Chondrocyte (in vitro differentiated cells): ENCODE results near the gene AGAP6. TPM values are rescaled to one million over a fixed set of nuclear protein-coding genes. Genes with fewer than 3 reads are reported as not detected.
"Not testable (repeated sequence)": the region's sequence is repeated elsewhere in the genome, so short reads cannot be mapped to it uniquely, and the experiment has no call there.

ENCODE experiments used
- DNase-seq: peaks from one replicate; pipeline ENCODE4 v3.0.0; 2021; ENCODE audit warnings: mixed read lengths, low spot score
- H3K27ac Mint-ChIP-seq: one replicate; pipeline ENCODE4 v1.8.0; 2021; ENCODE audit warnings: mild to moderate bottlenecking, moderate library complexity, mixed read lengths; ENCODE audit not compliant: unreplicated experiment
- H3K27me3 Mint-ChIP-seq: 2 replicates; pipeline ENCODE4 v1.8.0; 2021; ENCODE audit warnings: low read depth, mixed read lengths
- H3K36me3 Mint-ChIP-seq: 2 replicates; pipeline ENCODE4 v1.8.0; 2021; ENCODE audit warnings: low read depth, mixed read lengths
- H3K4me1 Mint-ChIP-seq: 2 replicates; pipeline ENCODE4 v1.8.0; 2021; ENCODE audit warnings: low read depth, mild to moderate bottlenecking, mixed read lengths
- H3K4me3 Mint-ChIP-seq: one replicate; pipeline ENCODE4 v1.8.0; 2021; ENCODE audit warnings: mild to moderate bottlenecking, moderate library complexity, mixed read lengths; ENCODE audit not compliant: unreplicated experiment
- H3K9me3 Mint-ChIP-seq: 2 replicates; pipeline ENCODE4 v1.8.0; 2021; ENCODE audit warnings: low read depth, mixed read lengths
- total RNA-seq: library from RNA; stranded (reverse); gene quantifications from 3 replicates; pipeline ENCODE4 v1.2.1, GENCODE V29; 2021

The AGAP6 gene
- total RNA-seq, 1 donor from 2014 or later = 8.8 TPM

DNA sequence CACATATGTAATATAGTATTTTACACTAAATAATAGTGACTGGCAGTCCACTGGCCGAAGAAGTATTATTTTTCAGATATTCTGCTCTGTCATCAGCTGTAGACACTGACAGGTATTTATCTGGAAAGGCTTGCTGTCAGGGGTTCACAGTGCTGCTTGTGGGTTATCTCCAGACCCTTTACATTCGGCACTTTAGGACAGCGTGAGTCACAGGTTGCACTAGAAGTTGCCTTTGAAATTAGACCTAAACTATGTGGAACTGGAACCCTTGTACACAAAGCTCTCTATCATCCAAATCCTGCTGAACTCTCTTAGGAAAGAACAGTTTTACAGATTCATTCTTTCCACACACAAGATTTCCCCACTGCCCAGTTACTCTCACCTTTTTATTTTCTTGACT lies 16.1 kb upstream of the AGAP6 start:
- not testable (repeated sequence) for H3K27ac Mint-ChIP-seq, H3K9me3 Mint-ChIP-seq, H3K4me1 Mint-ChIP-seq, H3K4me3 Mint-ChIP-seq, DNase-seq, H3K36me3 Mint-ChIP-seq, H3K27me3 Mint-ChIP-seq

DNA sequence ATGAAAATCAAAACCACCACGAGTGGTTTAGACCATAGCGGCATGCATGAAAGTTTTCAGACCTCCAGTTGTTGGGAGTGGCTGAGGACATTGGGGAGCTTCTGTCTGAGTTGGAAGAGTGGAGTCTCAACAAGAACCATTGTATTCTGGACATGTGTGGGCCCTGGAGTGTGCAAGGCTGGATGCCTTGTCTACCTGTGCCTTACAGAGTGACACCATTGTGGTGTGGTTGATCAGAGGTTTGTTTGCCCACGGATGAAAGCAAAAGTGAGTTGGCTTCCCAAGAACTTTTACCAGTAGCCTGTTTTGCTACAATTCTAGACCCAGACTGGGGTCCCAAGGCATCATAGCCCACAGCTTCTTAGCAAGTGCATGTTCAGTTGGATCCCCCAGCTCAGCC lies 10.4 kb upstream of the AGAP6 start:
- H3K27me3 Mint-ChIP-seq, H3K27ac Mint-ChIP-seq, H3K36me3 Mint-ChIP-seq, DNase-seq, H3K4me1 Mint-ChIP-seq, H3K9me3 Mint-ChIP-seq, H3K4me3 Mint-ChIP-seq: not testable (repeated sequence)

DNA sequence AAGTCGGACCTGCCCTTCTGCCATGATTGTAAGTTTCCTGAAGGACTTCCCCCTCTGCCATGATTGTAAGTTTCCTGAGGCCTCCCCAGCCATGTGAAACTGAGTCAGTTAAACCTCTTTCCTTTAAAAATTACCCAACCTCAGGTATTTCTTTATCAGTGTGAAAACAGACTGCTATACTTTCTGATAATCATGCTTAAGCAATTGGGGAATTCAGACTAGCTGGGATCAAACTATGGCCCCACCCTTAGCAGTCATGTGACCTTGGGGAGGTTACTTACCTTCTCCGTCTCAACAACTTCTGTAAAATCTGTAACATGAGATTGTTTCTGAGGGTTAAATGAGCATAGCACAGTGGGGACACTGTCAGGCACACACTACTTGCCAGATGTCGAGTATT lies 999 bp upstream of the AGAP6 start:
- H3K9me3 Mint-ChIP-seq, H3K36me3 Mint-ChIP-seq, H3K4me3 Mint-ChIP-seq, H3K27me3 Mint-ChIP-seq, H3K4me1 Mint-ChIP-seq, H3K27ac Mint-ChIP-seq, DNase-seq: not testable (repeated sequence)

DNA sequence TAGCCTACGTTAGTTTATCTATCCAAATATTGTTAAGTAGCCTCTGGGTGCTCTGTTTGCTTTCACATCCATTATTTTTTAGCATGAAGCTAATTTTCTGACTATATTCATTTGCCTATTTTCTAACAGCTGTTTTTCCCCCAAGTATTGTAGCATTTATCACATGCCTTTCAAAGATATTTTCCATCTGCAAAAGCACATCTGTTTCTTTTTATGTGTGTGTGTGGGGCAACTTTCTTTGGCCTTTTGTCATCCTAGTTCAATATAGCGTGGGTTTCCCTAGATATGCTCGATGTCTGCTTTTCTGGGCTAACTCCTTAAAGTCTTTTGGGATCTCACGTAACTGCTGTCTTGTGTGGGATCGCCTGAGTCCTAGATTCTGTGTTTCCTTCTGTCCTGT lies 7.1 kb downstream of the AGAP6 start:
- not testable (repeated sequence) for H3K4me1 Mint-ChIP-seq, H3K4me3 Mint-ChIP-seq, H3K27ac Mint-ChIP-seq

DNA sequence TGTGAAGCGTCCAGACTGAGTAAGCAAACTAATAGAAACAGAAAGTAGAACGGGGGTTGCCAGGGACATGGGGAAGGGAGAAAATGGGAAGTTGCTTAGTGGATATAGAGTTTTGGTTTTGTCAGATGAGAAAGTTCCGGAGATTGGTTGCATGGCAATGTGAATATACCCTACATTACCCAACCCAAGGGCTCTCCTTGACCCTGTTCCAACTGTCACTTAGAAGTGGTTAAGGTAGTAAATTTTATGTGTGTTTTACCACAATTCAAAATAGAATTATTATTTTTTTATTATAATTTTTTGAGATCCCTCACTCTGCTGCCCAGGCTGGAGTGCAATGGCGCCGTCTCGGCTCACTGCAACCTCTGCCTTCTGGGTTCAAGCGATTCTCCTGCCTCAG lies 25.8 kb downstream of the AGAP6 start:
- H3K27me3 Mint-ChIP-seq, H3K36me3 Mint-ChIP-seq, DNase-seq, H3K27ac Mint-ChIP-seq, H3K4me3 Mint-ChIP-seq, H3K9me3 Mint-ChIP-seq: not testable (repeated sequence)
- peaks cover 12% of the 10 kb centered on the region for H3K4me1 Mint-ChIP-seq

More for the DNA sequence above, 7.1 kb downstream of the AGAP6 start:
- H3K36me3 Mint-ChIP-seq, H3K27me3 Mint-ChIP-seq, DNase-seq, H3K9me3 Mint-ChIP-seq: not testable (repeated sequence)

DNA sequence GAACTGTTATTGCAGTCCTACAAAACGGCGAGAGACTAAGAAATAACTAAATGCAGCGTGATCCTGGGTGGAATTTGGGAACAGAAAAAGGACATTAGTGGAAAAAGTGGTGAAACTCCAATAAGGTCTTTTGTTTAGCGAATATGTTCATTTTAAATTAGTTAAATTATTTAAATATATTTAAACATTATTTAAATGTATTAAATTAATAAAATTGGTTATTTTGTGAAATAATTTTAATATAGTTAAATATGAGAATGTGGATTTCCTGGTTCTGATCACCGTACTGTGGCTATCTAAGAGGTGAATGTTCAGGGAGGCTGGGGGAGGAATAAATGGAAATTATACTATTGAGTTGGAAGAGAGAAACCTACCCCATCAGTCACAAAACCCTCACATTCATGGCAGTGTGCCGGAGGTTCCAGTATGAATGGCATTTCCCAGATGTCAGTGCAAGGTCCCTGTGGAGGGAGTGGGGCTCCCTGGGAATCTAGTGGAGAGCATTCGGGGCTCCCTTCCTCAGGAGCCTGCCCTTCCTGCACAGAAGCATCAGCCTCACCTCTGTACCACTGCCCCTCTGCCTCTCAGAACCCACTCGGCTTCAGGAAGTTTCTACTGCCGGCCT lies 27.5 kb downstream of the AGAP6 start:
- DNase-seq, H3K27me3 Mint-ChIP-seq, H3K4me3 Mint-ChIP-seq, H3K27ac Mint-ChIP-seq, H3K9me3 Mint-ChIP-seq, H3K36me3 Mint-ChIP-seq: not testable (repeated sequence)
- H3K4me1 Mint-ChIP-seq = peaks cover 12% of the 10 kb centered on the region

DNA sequence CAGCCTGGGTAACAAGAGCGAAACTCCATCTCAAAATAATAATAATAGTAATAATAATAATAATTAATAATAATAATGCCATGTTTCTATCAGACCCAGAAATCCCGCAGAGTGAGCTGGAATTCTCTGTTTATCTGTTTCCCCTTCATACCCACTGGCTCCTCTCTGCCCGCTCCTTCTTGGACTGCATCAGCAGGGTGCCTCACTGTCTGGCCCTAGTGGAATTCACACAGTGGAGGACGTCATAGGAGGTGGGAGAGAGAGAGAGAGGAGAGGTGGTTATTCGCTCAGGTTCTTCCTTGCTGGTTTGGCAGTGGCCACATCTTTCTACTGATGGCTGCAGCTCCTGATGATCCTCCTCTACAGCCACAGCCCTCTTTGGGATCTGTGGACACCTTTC lies 28.7 kb downstream of the AGAP6 start:
- not testable (repeated sequence) for H3K27ac Mint-ChIP-seq, DNase-seq, H3K4me3 Mint-ChIP-seq, H3K27me3 Mint-ChIP-seq, H3K9me3 Mint-ChIP-seq, H3K36me3 Mint-ChIP-seq
- H3K4me1 Mint-ChIP-seq = peaks cover 12% of the 10 kb centered on the region

DNA sequence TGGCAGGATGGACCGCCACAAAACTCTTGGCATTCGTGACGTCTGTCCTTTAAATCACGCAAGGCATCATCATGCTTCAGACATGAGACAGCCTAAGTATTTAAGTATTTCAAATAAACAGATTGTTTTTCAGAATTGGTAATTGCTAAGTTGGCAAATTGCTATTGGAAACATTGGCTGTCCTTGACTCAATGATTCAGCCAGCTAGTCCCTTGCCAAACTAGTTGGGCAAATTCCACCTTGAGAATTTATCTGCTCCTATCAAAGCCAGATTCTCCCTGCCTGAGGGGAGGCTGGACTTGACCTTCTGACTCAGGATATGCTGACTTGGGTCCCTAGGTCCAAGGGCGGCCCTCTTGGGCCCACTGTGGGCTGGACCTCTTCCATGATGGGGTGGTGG lies 29.4 kb downstream of the AGAP6 start:
- not testable (repeated sequence) for H3K4me3 Mint-ChIP-seq, H3K9me3 Mint-ChIP-seq, DNase-seq, H3K36me3 Mint-ChIP-seq, H3K27ac Mint-ChIP-seq, H3K27me3 Mint-ChIP-seq
- peaks cover 12% of the 10 kb centered on the region for H3K4me1 Mint-ChIP-seq

DNA sequence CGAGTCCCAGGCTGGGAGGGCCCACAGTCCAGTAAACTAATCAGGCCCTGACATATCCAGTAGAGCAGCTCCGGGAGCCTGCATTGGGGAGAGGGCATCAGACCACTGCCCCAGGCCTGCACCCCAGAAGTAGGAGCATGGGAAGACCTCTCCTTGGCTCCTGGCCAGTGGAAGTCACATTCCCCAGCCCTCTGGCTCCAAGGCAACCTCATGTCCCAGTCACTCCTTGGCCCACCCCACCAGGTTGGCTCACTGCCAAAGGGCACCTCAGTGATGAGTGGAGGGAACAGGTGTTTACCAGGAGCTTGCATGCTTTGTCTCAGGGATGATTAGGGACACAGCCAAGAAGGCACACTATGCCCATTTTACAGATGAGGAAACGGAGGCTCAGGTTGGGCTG lies 31.1 kb downstream of the AGAP6 start:
- not testable (repeated sequence) for H3K27me3 Mint-ChIP-seq, H3K9me3 Mint-ChIP-seq, H3K27ac Mint-ChIP-seq, DNase-seq, H3K4me3 Mint-ChIP-seq, H3K36me3 Mint-ChIP-seq
- peaks cover 12% of the 10 kb centered on the region for H3K4me1 Mint-ChIP-seq

DNA sequence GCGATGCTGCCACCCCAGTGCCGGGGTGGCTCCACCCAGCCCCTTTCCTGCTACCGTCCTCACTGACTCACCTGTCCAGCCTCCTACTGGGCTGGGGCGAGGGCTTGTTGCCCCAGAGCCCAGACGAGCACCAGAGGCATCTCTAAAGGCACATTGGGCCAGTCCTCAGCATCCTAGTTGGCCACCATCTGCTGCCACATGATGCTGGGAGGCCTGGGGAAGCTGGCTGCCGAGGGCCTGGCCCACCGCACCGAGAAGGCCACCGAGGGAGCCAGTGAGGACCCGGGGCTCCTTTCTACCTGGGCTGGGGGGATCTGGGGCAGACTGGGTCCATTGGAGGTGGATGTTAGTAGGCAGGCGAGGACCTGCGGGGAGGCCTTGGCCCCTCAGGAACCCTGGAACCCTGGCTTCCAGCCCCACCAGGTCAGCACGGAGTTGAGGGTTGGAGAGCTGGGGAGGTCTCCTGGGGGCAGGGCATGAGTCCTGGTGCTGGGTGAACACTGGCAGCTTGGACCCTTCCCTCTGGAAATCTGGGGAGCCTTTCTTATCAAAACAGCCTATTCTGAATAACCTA lies 32.3 kb downstream of the AGAP6 start:
- H3K4me1 Mint-ChIP-seq, H3K9me3 Mint-ChIP-seq, H3K36me3 Mint-ChIP-seq, H3K4me3 Mint-ChIP-seq, DNase-seq, H3K27ac Mint-ChIP-seq, H3K27me3 Mint-ChIP-seq: not testable (repeated sequence)
